ENCODE data around the gene C17orf107. TPM values are rescaled to one million over a fixed set of nuclear protein-coding genes. Genes with fewer than 3 reads are reported as not detected.
A peak's percentile ranks its signal among the peaks of the same experiment; 100 is the strongest.

Gene C17orf107
- total RNA-seq, 1 donor from 2014 or later: 5.5 TPM

- Histone ChIP-seq H3K27me3 (ENCODE audit: control insufficient read depth, insufficient read depth, low read length) (no peaks in the 10 kb centered on the region), H3K36me3 (ENCODE audit: control insufficient read depth, insufficient read depth, low read length) (peaks cover 2% of the 10 kb centered on the region), H3K4me3 (ENCODE audit: low read depth, low read length) (peak within 1 kb of the TSS; percentile 99)
- no peak for FAIRE-seq
- DNase-seq (ENCODE audit: low read depth): no peak
- TF ChIP-seq, protein P1, sequence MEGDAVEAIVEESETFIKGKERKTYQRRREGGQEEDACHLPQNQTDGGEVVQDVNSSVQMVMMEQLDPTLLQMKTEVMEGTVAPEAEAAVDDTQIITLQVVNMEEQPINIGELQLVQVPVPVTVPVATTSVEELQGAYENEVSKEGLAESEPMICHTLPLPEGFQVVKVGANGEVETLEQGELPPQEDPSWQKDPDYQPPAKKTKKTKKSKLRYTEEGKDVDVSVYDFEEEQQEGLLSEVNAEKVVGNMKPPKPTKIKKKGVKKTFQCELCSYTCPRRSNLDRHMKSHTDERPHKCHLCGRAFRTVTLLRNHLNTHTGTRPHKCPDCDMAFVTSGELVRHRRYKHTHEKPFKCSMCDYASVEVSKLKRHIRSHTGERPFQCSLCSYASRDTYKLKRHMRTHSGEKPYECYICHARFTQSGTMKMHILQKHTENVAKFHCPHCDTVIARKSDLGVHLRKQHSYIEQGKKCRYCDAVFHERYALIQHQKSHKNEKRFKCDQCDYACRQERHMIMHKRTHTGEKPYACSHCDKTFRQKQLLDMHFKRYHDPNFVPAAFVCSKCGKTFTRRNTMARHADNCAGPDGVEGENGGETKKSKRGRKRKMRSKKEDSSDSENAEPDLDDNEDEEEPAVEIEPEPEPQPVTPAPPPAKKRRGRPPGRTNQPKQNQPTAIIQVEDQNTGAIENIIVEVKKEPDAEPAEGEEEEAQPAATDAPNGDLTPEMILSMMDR (IDR thresholded peaks at IDR 0.05; ENCODE audit: insufficient read depth, low read length, severe bottlenecking): no peak
Measured at GRCh38 chr17:4950746-4951204, 51.4 kb downstream of the C17orf107 start, which contains the start of gene ENO3. ENO3 (plus strand) TSS chr17:4951119; CDS start chr17:4951830, 711 bp downstream.

- peaks cover 2% of the 10 kb centered on the region for H3K36me3 ChIP-seq (ENCODE audit: control insufficient read depth, insufficient read depth, low read length)
- no peak for DNase-seq (ENCODE audit: low read depth)
- no peaks in the 10 kb centered on the region for H3K27me3 ChIP-seq (ENCODE audit: control insufficient read depth, insufficient read depth, low read length)
- FAIRE-seq: no peak
- TF ChIP-seq, protein P1 (IDR thresholded peaks at IDR 0.05; ENCODE audit: insufficient read depth, low read length, severe bottlenecking): no peak
- no peak overlapping the region for H3K4me3 ChIP-seq (ENCODE audit: low read depth, low read length)
Measured at GRCh38 chr17:4951486-4951885, 52.1 kb downstream of the C17orf107 start.

Other genes with a start within 250 kb of the C17orf107 start
- 11.8 and 13.7 TPM in 2 replicates for gene PELP1, start 195.4 kb upstream of the C17orf107 start, total RNA-seq
- 2.9 and 6.5 TPM in 2 replicates for gene ARRB2, start 188.9 kb upstream of the C17orf107 start, total RNA-seq
- 10.5 and 16.5 TPM in 2 replicates for gene MED11, start 168.1 kb upstream of the C17orf107 start, total RNA-seq
- gene ZMYND15, start 159.7 kb upstream of the C17orf107 start, total RNA-seq: under 0.01 and 0.38 TPM in 2 replicates
- 9.2 and 12.7 TPM in 2 replicates for gene CXCL16, start 159.6 kb upstream of the C17orf107 start, total RNA-seq
- not detected in 2 replicates for gene TM4SF5, start 127.7 kb upstream of the C17orf107 start, total RNA-seq
- 0.77 TPM in 1 of 2 replicates, not detected in the other for gene VMO1, start 113.2 kb upstream of the C17orf107 start, total RNA-seq
- gene GLTPD2, start 110.6 kb upstream of the C17orf107 start, total RNA-seq: not detected in 2 replicates
- gene PSMB6, start 103.4 kb upstream of the C17orf107 start, total RNA-seq: 144 and 157 TPM in 2 replicates
- gene PLD2, start 92.4 kb upstream of the C17orf107 start, total RNA-seq: 20.0 and 41.6 TPM in 2 replicates
- 58.4 and 91.7 TPM in 2 replicates for gene MINK1, start 66.2 kb upstream of the C17orf107 start, total RNA-seq
- gene CHRNE, start 3.6 kb downstream of the C17orf107 start, total RNA-seq: 0.13 and 0.79 TPM in 2 replicates
- not detected in 2 replicates for gene GP1BA, start 32.7 kb downstream of the C17orf107 start, total RNA-seq
- 51.6 and 71.8 TPM in 2 replicates for gene SLC25A11, start 40.5 kb downstream of the C17orf107 start, total RNA-seq
- gene RNF167, start 40.7 kb downstream of the C17orf107 start, total RNA-seq: 15.8 and 26.0 TPM in 2 replicates
- gene PFN1, start 49.0 kb downstream of the C17orf107 start, total RNA-seq: 440 and 907 TPM in 2 replicates
- gene ENO3, start 51.6 kb downstream of the C17orf107 start, total RNA-seq: 0.51 and 1.8 TPM in 2 replicates
- gene SPAG7, start 68.3 kb downstream of the C17orf107 start, total RNA-seq: 40.5 and 64.0 TPM in 2 replicates
- 4.7 and 5.9 TPM in 2 replicates for gene CAMTA2, start 88.1 kb downstream of the C17orf107 start, total RNA-seq
- gene INCA1, start 98.0 kb downstream of the C17orf107 start, total RNA-seq: 0.13 and 0.53 TPM in 2 replicates
- 89.0 and 232 TPM in 2 replicates for gene KIF1C, start 98.4 kb downstream of the C17orf107 start, total RNA-seq
- gene SLC52A1, start 135.9 kb downstream of the C17orf107 start, total RNA-seq: 0.26 and 0.53 TPM in 2 replicates
- 0.53 and 0.64 TPM in 2 replicates for gene ZFP3, start 178.9 kb downstream of the C17orf107 start, total RNA-seq
- gene ZNF232, start 212.3 kb downstream of the C17orf107 start, total RNA-seq: 8.2 and 10.0 TPM in 2 replicates
- not detected in 2 replicates for gene USP6, start 216.5 kb downstream of the C17orf107 start, total RNA-seq